GM19240 (cell line): ENCODE results near the gene SMAD7.

Experiments
- DNase-seq: peaks from one replicate; pipeline ENCODE4 v3.0.0; 2011; ENCODE audit warnings: low spot score; ENCODE audit not compliant: insufficient read length

The SMAD7 gene

GRCh38 chr18:48917579-48918517 lies 32.9 kb downstream of the SMAD7 start:
- no peak for DNase-seq

GRCh38 chr18:48915626-48916425 lies 34.9 kb downstream of the SMAD7 start:
- no peak for DNase-seq

- no peak for DNase-seq
Measured at GRCh38 chr18:48914581-48915251, 36.0 kb downstream of the SMAD7 start.

GRCh38 chr18:48913775-48914174 lies 37.0 kb downstream of the SMAD7 start:
- DNase-seq: no peak

GRCh38 chr18:48913201-48913600 lies 37.6 kb downstream of the SMAD7 start:
- no peak for DNase-seq

- no peak for DNase-seq
Measured at GRCh38 chr18:48910972-48911545, 39.7 kb downstream of the SMAD7 start.

- no peak for DNase-seq
Measured at GRCh38 chr18:48909721-48910120, 41.0 kb downstream of the SMAD7 start.

- no peak for DNase-seq
Measured at GRCh38 chr18:48908916-48909315, 41.8 kb downstream of the SMAD7 start.

GRCh38 chr18:48905513-48905912 lies 45.3 kb downstream of the SMAD7 start:
- no peak for DNase-seq

- DNase-seq: no peak
Measured at GRCh38 chr18:48904847-48905394, 45.8 kb downstream of the SMAD7 start.

GRCh38 chr18:48904091-48904490 lies 46.7 kb downstream of the SMAD7 start:
- no peak for DNase-seq

- no peak for DNase-seq
Measured at GRCh38 chr18:48902856-48903601, 47.7 kb downstream of the SMAD7 start.

GRCh38 chr18:48902023-48902855 lies 48.5 kb downstream of the SMAD7 start:
- no peak for DNase-seq

GRCh38 chr18:48901145-48902022 lies 49.4 kb downstream of the SMAD7 start:
- DNase-seq: no peak

GRCh38 chr18:48900469-48900868 lies 50.3 kb downstream of the SMAD7 start:
- no peak for DNase-seq

- DNase-seq: no peak
Measured at GRCh38 chr18:48899558-48900174, 51.1 kb downstream of the SMAD7 start.

GRCh38 chr18:48898521-48898920 lies 52.2 kb downstream of the SMAD7 start:
- DNase-seq: no peak

GRCh38 chr18:48897531-48897930 lies 53.2 kb downstream of the SMAD7 start:
- no peak for DNase-seq
